Measurements from ENCODE around the gene CDC5L.

GRCh38 chr6:44422531-44422930 lies 35.0 kb downstream of the CDC5L start:
- no peak for TF ChIP-seq CTCF (IDR thresholded peaks at IDR 0.05)
- TF ChIP-seq POLR2A (IDR thresholded peaks at IDR 0.05), result no peak
